Measurements from ENCODE around the gene GASK1A.

- TF ChIP-seq, protein P1, sequence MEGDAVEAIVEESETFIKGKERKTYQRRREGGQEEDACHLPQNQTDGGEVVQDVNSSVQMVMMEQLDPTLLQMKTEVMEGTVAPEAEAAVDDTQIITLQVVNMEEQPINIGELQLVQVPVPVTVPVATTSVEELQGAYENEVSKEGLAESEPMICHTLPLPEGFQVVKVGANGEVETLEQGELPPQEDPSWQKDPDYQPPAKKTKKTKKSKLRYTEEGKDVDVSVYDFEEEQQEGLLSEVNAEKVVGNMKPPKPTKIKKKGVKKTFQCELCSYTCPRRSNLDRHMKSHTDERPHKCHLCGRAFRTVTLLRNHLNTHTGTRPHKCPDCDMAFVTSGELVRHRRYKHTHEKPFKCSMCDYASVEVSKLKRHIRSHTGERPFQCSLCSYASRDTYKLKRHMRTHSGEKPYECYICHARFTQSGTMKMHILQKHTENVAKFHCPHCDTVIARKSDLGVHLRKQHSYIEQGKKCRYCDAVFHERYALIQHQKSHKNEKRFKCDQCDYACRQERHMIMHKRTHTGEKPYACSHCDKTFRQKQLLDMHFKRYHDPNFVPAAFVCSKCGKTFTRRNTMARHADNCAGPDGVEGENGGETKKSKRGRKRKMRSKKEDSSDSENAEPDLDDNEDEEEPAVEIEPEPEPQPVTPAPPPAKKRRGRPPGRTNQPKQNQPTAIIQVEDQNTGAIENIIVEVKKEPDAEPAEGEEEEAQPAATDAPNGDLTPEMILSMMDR (conservative IDR thresholded peaks at IDR 0.05) = no peak
- TF ChIP-seq ZFX (IDR thresholded peaks at IDR 0.05) = no peak
Measured at GRCh38 chr3:43023746-43024145, 44.6 kb downstream of the GASK1A start.
